Uterus (tissue), 4 donors: ENCODE data around the gene CIB4. TPM values are rescaled to one million over a fixed set of nuclear protein-coding genes. Genes with fewer than 3 reads are reported as not detected.
A peak's percentile ranks its signal among the peaks of the same experiment; 100 is the strongest.

ENCODE experiments used
- DNase-seq, 2 donors: peaks; one replicate each; pipeline ENCODE4 v3.0.0-alpha.2; 2019 to 2020
- H3K27ac ChIP-seq, 2 donors: fragments of 200-600 bp; sonication (generic); 1 replicate in 1 of 2; 2 replicates in 1 of 2; pipeline ENCODE4 v1.5.1; 2016 to 2018
- H3K27me3 ChIP-seq, 2 donors: fragments of 200-600 bp; sonication (generic); one replicate each; pipeline ENCODE4 v1.5.1; 2018 to 2019; ENCODE audit warnings: control low read depth in 1 of 2
- H3K36me3 ChIP-seq, 2 donors: fragments of 200-600 bp; sonication (generic); one replicate each; pipeline ENCODE4 v1.5.1; 2019; ENCODE audit warnings: control low read depth in 1 of 2
- H3K4me1 ChIP-seq, 2 donors: fragments of 200-600 bp; sonication (generic); one replicate each; pipeline ENCODE4 v1.5.1; 2018 to 2019; ENCODE audit warnings: control low read depth in 1 of 2
- H3K4me3 ChIP-seq, 2 donors: fragments of 200-600 bp; sonication (generic); 1 replicate in 1 of 2; 2 replicates in 1 of 2; pipeline ENCODE4 v1.5.1; 2018 to 2019; ENCODE audit warnings: mild to moderate bottlenecking in 1 of 2
- H3K9me3 ChIP-seq, 2 donors: fragments of 200-600 bp; sonication (generic); one replicate each; pipeline ENCODE4 v1.5.1; 2019; ENCODE audit warnings: control low read depth in 1 of 2
- CTCF ChIP-seq, 4 experiments: fragments of 200-600 bp in 2 of 4; fragments of 450-650 bp in 2 of 4; sonication (generic) in 2 of 4; IDR thresholded peaks; one replicate each; pipeline ENCODE4 v1.5.1; 2016 to 2019; ENCODE audit warnings: antibody characterized with exemption in 4 of 4, mild to moderate bottlenecking in 2 of 4, moderate library complexity in 1 of 4
- POLR2A ChIP-seq, 2 donors: fragments of 450-650 bp; IDR thresholded peaks; one replicate each; pipeline ENCODE4 v1.6.1; 2016; ENCODE audit warnings: antibody characterized with exemption in 2 of 2, mild to moderate bottlenecking in 1 of 2, moderate library complexity in 1 of 2
- intact Hi-C: fragments of 100-400 bp; cut with DNase I; formaldehyde crosslinking; loops from one replicate; pipeline ENCODE4 v1.15.1; 2023; ENCODE audit warnings: low total_unique reads
- total RNA-seq, 4 donors: library from RNA; depleted of rRNA in 3 of 4; stranded (reverse); fragments of >200 nt in 3 of 4; gene quantifications; one replicate each; pipeline versions ENCODE4 v1.1.0 to v1.2.4, GENCODE V29; 2014 to 2023
- donor health status: DM: yes; HTN: yes; CAD: no.

Gene CIB4
- total RNA-seq, 4 donors from 2014 or later = 0.61 TPM; not detected in 3

GRCh38 chr2:26615860-26616705, 25.1 kb downstream of the CIB4 start:
- DNase-seq = no peak
- no peak overlapping the region for H3K27ac ChIP-seq
- intact Hi-C loops = no loop called here
- no peaks in the 10 kb centered on the region for H3K4me1 ChIP-seq
- H3K27me3 ChIP-seq = no peaks in the 10 kb centered on the region
- no peaks in the 10 kb centered on the region for H3K36me3 ChIP-seq
- no peaks in the 10 kb centered on the region for H3K9me3 ChIP-seq
- H3K4me3 ChIP-seq = no peak overlapping the region
- TF ChIP-seq CTCF (IDR thresholded peaks at IDR 0.05) = no peak
- TF ChIP-seq POLR2A (IDR thresholded peaks at IDR 0.05) = no peak

- H3K4me1 ChIP-seq = no peaks in the 10 kb centered on the region
- H3K36me3 ChIP-seq = no peaks in the 10 kb centered on the region
- no peak overlapping the region for H3K4me3 ChIP-seq
- no peaks in the 10 kb centered on the region for H3K9me3 ChIP-seq
- no peaks in the 10 kb centered on the region for H3K27me3 ChIP-seq
- intact Hi-C loops = no loop called here
- TF ChIP-seq POLR2A (IDR thresholded peaks at IDR 0.05) (no peak), CTCF (IDR thresholded peaks at IDR 0.05) (no peak)
- no peak overlapping the region for H3K27ac ChIP-seq
- no peak for DNase-seq
Measured at GRCh38 chr2:26615336-26615859, 25.8 kb downstream of the CIB4 start.

GRCh38 chr2:26614216-26615138, 26.7 kb downstream of the CIB4 start:
- no peaks in the 10 kb centered on the region for H3K27me3 ChIP-seq
- TF ChIP-seq CTCF (IDR thresholded peaks at IDR 0.05) (no peak), POLR2A (IDR thresholded peaks at IDR 0.05) (no peak)
- no peaks in the 10 kb centered on the region for H3K9me3 ChIP-seq
- no peaks in the 10 kb centered on the region for H3K36me3 ChIP-seq
- intact Hi-C loops = no loop called here
- DNase-seq = no peak
- H3K4me3 ChIP-seq = no peak overlapping the region
- H3K27ac ChIP-seq = no peak overlapping the region
- H3K4me1 ChIP-seq = no peaks in the 10 kb centered on the region

- no peaks in the 10 kb centered on the region for H3K9me3 ChIP-seq
- H3K4me3 ChIP-seq = no peak overlapping the region
- peak overlapping the region in 1 of 2 donors; percentile 24 for H3K27ac ChIP-seq
- no peaks in the 10 kb centered on the region for H3K36me3 ChIP-seq
- H3K4me1 ChIP-seq = no peaks in the 10 kb centered on the region
- intact Hi-C loops = no loop called here
- DNase-seq = no peak
- TF ChIP-seq POLR2A (IDR thresholded peaks at IDR 0.05) (no peak), CTCF (IDR thresholded peaks at IDR 0.05) (no peak)
- no peaks in the 10 kb centered on the region for H3K27me3 ChIP-seq
Measured at GRCh38 chr2:26613241-26614215, 27.6 kb downstream of the CIB4 start.
